CD4-positive, alpha-beta T cell treated with Interleukin-1 beta for 1 hour (primary cell): ENCODE measurements around the gene UNC93B1.

Experiments
- DNase-seq, 2 donors: peaks; one replicate each; pipeline ENCODE4 v3.0.0-alpha.2; 2020 to 2022

UNC93B1 gene

GRCh38 chr11:68003846-68004550 lies at the start of gene UNC93B1:
Gene UNC93B1, minus strand, starts transcription at chr11:68004097. Its CDS starts 54 bp downstream, at chr11:68004043.
- peak; percentile 84 to 88 for DNase-seq

GRCh38 chr11:68053117-68053516 lies 49.2 kb upstream of the UNC93B1 start:
- no peak for DNase-seq

- DNase-seq: no peak
Measured at GRCh38 chr11:68052137-68052873, 48.4 kb upstream of the UNC93B1 start.

GRCh38 chr11:68051191-68052136 lies 47.6 kb upstream of the UNC93B1 start:
- DNase-seq: no peak

GRCh38 chr11:68050371-68050841 lies 46.5 kb upstream of the UNC93B1 start:
- DNase-seq: no peak

- DNase-seq: no peak
Measured at GRCh38 chr11:68049509-68050370, 45.8 kb upstream of the UNC93B1 start.

GRCh38 chr11:68048681-68049508 lies 45.0 kb upstream of the UNC93B1 start:
- no peak for DNase-seq

- DNase-seq: no peak
Measured at GRCh38 chr11:68047437-68048290, 43.8 kb upstream of the UNC93B1 start.

- DNase-seq: no peak
Measured at GRCh38 chr11:68044898-68045351, 41.0 kb upstream of the UNC93B1 start.

GRCh38 chr11:68044145-68044813 lies 40.4 kb upstream of the UNC93B1 start:
- DNase-seq: no peak

- no peak for DNase-seq
Measured at GRCh38 chr11:68043349-68044144, 39.6 kb upstream of the UNC93B1 start.

- no peak for DNase-seq
Measured at GRCh38 chr11:68043029-68043348, 39.1 kb upstream of the UNC93B1 start.

- no peak for DNase-seq
Measured at GRCh38 chr11:68042219-68043028, 38.5 kb upstream of the UNC93B1 start.

GRCh38 chr11:68041617-68042218 lies 37.8 kb upstream of the UNC93B1 start:
- DNase-seq: no peak

- no peak for DNase-seq
Measured at GRCh38 chr11:68040957-68041591, 37.2 kb upstream of the UNC93B1 start.

GRCh38 chr11:68040101-68040956 lies 36.4 kb upstream of the UNC93B1 start:
- DNase-seq: peak; percentile 51 to 58
